T-helper 2 cell treated with Interferon-gamma antibody and Interleukin-4, amounts not matched to agents 5 μg/mL and 100 μg/mL, for 36 hours (primary cell): ENCODE measurements around the gene MCEMP1.

Experiments
- DNase-seq: peaks from one replicate; pipeline ENCODE4 v3.0.0; 2021; ENCODE audit warnings: low spot score
- H3K27ac Mint-ChIP-seq: one replicate; pipeline ENCODE4 v1.8.0; 2021; ENCODE audit warnings: mild to moderate bottlenecking, mixed read lengths
- H3K27me3 Mint-ChIP-seq: one replicate; pipeline ENCODE4 v1.8.0; 2021; ENCODE audit warnings: low read depth, mixed read lengths
- H3K36me3 Mint-ChIP-seq: one replicate; pipeline ENCODE4 v1.8.0; 2021; ENCODE audit warnings: low read depth, mixed read lengths
- H3K4me1 Mint-ChIP-seq: one replicate; pipeline ENCODE4 v1.8.0; 2021; ENCODE audit warnings: low read depth, mixed read lengths
- H3K4me3 Mint-ChIP-seq: one replicate; pipeline ENCODE4 v1.8.0; 2022; ENCODE audit warnings: mild to moderate bottlenecking, moderate library complexity, mixed read lengths
- H3K9me3 Mint-ChIP-seq: one replicate; pipeline ENCODE4 v1.8.0; 2021; ENCODE audit warnings: mixed read lengths

MCEMP1 gene

GRCh38 chr19:7674010-7675005 lies 2.6 kb upstream of the MCEMP1 start:
- no peak for DNase-seq
- Mint-ChIP-seq H3K9me3 (peaks cover 4% of the 10 kb centered on the region), H3K27me3 (peaks cover 32% of the 10 kb centered on the region), H3K4me1 (peaks cover 25% of the 10 kb centered on the region), H3K4me3 (no peak overlapping the region), H3K36me3 (no peaks in the 10 kb centered on the region), H3K27ac (no peak overlapping the region)

GRCh38 chr19:7676376-7676775 lies 514 bp upstream of the MCEMP1 start:
- H3K4me3 Mint-ChIP-seq: peak overlapping the region; percentile 41
- H3K27ac Mint-ChIP-seq: no peak overlapping the region
- H3K9me3 Mint-ChIP-seq: peaks cover 4% of the 10 kb centered on the region
- DNase-seq: no peak
- H3K27me3 Mint-ChIP-seq: peaks cover 20% of the 10 kb centered on the region
- no peaks in the 10 kb centered on the region for H3K36me3 Mint-ChIP-seq
- peaks cover 25% of the 10 kb centered on the region for H3K4me1 Mint-ChIP-seq

DNA sequence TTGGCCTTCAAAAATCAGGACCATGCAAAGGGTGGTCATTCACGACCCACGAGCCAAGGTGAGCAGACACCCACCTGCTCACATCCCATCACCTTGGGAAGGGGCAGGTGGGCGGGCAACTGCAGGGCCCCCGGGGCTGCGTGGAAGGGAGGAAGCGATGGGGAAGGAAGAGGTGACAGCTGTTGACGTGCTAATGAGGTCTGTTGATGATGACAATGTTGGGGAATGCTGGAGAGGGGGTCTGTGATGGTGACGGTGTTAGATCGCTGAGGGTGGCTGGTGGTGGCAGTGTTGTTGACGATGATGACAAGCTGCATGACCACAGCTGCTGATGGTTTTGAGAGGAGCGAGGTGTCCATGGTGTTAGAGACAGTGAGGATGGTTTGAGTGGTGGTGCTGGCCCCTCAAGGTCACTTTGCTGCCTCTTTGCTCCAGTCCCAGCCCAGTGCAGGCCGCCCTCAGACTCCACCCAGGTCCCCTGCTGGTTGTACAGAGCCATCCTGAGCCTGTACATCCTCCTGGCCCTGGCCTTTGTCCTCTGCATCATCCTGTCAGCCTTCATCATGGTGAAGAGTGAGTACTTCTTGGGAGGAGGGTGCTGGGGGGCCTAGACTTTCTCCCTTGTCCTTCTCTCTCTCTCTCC lies 900 bp downstream of the MCEMP1 start:
- H3K27ac Mint-ChIP-seq: no peak overlapping the region
- peaks cover 4% of the 10 kb centered on the region for H3K9me3 Mint-ChIP-seq
- H3K36me3 Mint-ChIP-seq: peaks cover 2% of the 10 kb centered on the region
- no peak overlapping the region for H3K4me3 Mint-ChIP-seq
- peaks cover 16% of the 10 kb centered on the region for H3K27me3 Mint-ChIP-seq
- no peak for DNase-seq
- H3K4me1 Mint-ChIP-seq: peaks cover 29% of the 10 kb centered on the region

GRCh38 chr19:7678971-7679751 lies 2.3 kb downstream of the MCEMP1 start:
- peaks cover under 1% of the 10 kb centered on the region for H3K9me3 Mint-ChIP-seq
- H3K4me1 Mint-ChIP-seq: peaks cover 29% of the 10 kb centered on the region
- H3K4me3 Mint-ChIP-seq: peak overlapping the region; percentile 30
- peaks cover 4% of the 10 kb centered on the region for H3K36me3 Mint-ChIP-seq
- peak; percentile 67 for DNase-seq
- peaks cover 16% of the 10 kb centered on the region for H3K27me3 Mint-ChIP-seq
- peak overlapping the region; percentile 33 for H3K27ac Mint-ChIP-seq

DNA sequence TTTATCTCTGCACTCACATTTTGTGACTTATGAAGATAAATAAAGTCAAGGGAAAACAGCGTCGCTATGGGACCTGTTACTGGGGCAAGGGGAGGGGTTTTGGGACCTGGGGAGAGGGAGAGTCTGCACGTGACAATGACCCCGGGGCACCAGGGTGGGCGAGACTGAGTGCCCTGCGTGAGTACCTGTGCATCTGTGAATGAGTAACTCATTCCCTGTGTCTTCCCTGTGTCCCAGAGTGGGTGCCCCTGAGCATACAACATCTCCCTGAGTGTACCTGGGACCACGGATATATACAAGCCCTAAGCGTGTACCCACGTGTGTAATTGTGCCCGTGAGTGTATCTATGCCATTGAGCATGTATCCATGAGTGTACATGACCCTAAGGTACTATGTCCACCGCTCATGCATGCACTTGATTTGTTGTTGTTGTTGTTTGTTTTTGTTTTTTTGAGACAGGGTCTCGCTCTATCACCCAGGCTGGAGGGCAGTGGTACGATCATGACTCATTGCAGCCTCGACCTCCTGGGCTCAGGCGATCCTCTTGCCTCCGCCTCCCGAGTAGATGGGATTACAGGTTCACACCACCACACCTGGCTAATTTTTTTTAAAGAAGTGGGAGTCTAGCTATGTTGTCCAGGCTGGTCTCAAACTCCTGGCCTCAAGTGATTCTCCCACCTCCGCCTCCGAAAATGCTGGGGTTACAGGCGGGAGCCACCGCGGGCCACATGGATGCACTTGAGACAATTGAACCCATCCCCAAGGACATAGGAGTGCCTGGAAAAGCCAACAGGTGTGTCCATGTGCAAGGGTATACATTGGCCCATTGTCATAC lies 3.1 kb downstream of the MCEMP1 start:
- no peak for DNase-seq
- H3K4me1 Mint-ChIP-seq: peaks cover 27% of the 10 kb centered on the region
- H3K4me3 Mint-ChIP-seq: peak overlapping the region; percentile 61
- no peaks in the 10 kb centered on the region for H3K9me3 Mint-ChIP-seq
- peaks cover 13% of the 10 kb centered on the region for H3K27me3 Mint-ChIP-seq
- H3K36me3 Mint-ChIP-seq: peaks cover 4% of the 10 kb centered on the region
- peak overlapping the region; percentile 62 for H3K27ac Mint-ChIP-seq

GRCh38 chr19:7680606-7681339 lies 3.9 kb downstream of the MCEMP1 start, which contains the start of gene TRAPPC5:
Gene TRAPPC5, plus strand, starts transcription at chr19:7680833. Its CDS starts 1,421 bp downstream, at chr19:7682254.
- Mint-ChIP-seq H3K4me3 (peak within 1 kb of the TSS; percentile 90), H3K27ac (peak within 1 kb of the TSS; percentile 93), H3K36me3 (peaks cover 7% of the 10 kb centered on the region), H3K4me1 (peaks cover 25% of the 10 kb centered on the region), H3K27me3 (peaks cover 12% of the 10 kb centered on the region), H3K9me3 (no peaks in the 10 kb centered on the region)
- peak; percentile 89 for DNase-seq

DNA sequence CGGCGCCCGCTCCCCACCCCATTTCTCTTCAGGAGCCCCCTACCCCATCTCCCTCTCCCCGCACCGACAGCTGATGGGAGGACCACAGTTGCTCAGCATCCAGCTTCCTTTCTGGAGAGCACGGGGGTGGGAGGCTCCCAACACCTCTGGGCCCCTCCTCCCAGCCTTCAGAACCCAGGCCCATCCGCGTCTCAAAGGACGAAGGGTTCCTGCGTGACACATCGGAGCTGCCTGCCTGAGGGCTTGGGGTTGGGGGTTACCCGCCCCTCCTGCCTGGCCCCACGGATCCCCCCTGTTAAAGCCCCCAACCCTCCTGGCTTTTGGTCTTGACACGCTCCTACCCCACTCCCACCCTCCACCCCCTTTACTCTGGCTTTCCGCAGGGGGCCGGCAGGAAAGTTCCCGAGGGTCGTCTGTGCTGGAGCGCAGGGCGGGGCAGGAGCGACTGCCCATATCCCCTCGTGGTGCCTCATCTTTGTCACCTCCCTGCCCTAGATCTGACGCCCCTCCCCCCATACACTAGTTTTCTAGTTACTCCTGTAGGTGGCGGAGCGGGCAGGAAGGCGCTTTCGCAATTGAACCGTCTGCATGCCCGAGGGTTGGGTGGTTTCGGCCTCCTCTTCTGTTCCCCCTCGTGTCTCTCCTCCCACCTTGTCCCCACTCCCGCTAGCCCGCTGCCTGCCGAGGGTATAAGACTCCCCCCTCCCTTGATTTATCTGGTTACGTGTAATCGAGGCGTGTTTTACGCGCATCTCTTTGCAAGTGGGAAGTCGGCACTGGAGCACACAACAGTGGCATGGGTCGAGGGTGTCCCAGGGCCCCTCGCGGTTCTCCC lies 4.7 kb downstream of the MCEMP1 start:
- Mint-ChIP-seq H3K9me3 (no peaks in the 10 kb centered on the region), H3K36me3 (peaks cover 7% of the 10 kb centered on the region), H3K4me3 (peak overlapping the region; percentile 90), H3K27me3 (peaks cover 9% of the 10 kb centered on the region), H3K27ac (peak overlapping the region; percentile 93), H3K4me1 (peaks cover 22% of the 10 kb centered on the region)
- peak; percentile 78 for DNase-seq

- Mint-ChIP-seq H3K27me3 (peaks cover 4% of the 10 kb centered on the region), H3K36me3 (peaks cover 7% of the 10 kb centered on the region), H3K4me3 (peak overlapping the region; percentile 90), H3K27ac (no peak overlapping the region), H3K9me3 (no peaks in the 10 kb centered on the region), H3K4me1 (peaks cover 17% of the 10 kb centered on the region)
- no peak for DNase-seq
These were observed 5.4 kb downstream of the MCEMP1 start for GRCh38 chr19:7682175-7682855.

DNA sequence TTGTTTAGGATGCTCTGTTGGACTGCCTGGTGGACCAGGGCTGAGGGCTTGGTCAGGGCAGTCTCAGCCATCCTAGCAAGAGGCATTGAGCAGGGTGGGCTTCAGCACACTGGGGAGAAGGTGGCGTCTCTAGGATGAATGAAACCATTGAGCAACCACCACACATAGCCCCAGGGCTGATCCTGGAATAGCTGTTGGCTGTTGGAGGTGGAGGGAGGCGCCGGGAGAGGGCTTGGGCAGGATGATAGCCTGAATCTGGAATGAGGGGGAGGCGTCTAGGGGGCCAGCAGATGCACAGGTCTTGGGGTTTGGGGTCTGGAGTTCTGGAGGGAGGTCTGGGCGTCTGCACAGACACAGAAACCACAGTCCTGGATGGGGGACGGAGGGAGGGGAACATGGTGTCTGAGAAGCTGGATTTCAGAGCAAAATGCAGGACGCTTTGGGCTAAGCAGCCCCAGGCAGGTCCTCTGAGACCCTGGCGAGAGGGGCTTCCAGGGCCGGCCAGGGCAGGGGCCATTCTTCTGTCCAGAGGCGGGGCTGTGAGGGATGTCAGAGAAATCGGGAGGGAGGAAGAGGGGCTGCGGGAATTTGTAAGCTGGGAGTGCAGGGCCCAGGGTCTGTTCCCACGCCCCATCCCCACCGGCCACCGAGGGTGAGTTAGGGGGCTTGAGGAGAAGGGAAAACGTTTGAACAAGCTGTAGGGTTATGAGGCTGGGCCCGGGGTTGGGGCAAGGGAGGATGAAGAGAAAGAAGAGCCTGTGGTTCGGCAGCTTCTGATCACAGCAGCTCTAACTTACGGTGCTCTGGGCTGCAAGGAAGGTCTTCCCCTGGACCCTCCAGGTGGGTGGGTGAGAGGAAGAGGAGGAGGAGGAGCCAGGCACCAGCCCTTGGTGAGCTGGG lies 8.9 kb downstream of the MCEMP1 start:
- Mint-ChIP-seq H3K36me3 (peaks cover 7% of the 10 kb centered on the region), H3K27ac (no peak overlapping the region), H3K4me1 (peaks cover 4% of the 10 kb centered on the region), H3K4me3 (no peak overlapping the region), H3K27me3 (no peaks in the 10 kb centered on the region), H3K9me3 (no peaks in the 10 kb centered on the region)
- DNase-seq: no peak

DNA sequence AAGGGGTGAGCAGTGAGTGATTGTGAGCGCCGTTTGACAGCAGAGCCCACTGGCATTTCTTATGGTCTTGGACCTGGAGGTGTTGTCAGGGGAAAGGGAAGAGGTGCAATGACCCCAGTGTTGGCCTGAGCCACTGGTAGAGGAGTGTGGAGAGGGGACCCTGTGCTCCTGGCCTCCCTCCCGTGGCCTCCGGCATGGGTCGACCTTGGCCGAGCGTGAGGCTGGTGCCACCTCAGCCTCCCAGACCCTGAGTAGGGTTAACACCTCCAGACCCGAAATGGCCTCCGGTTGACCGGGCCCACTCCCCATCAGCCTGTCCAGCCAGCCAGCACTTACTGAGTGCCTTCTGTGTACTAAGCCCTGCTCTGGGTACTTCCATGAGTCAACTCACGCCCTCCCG lies 10.3 kb downstream of the MCEMP1 start:
- no peaks in the 10 kb centered on the region for H3K4me1 Mint-ChIP-seq
- peaks cover 7% of the 10 kb centered on the region for H3K36me3 Mint-ChIP-seq
- no peak overlapping the region for H3K27ac Mint-ChIP-seq
- no peak overlapping the region for H3K4me3 Mint-ChIP-seq
- H3K9me3 Mint-ChIP-seq: no peaks in the 10 kb centered on the region
- no peak for DNase-seq
- H3K27me3 Mint-ChIP-seq: no peaks in the 10 kb centered on the region

- H3K36me3 Mint-ChIP-seq: peaks cover 3% of the 10 kb centered on the region
- no peak overlapping the region for H3K4me3 Mint-ChIP-seq
- no peak overlapping the region for H3K27ac Mint-ChIP-seq
- H3K9me3 Mint-ChIP-seq: no peaks in the 10 kb centered on the region
- no peak for DNase-seq
- no peaks in the 10 kb centered on the region for H3K4me1 Mint-ChIP-seq
- H3K27me3 Mint-ChIP-seq: no peaks in the 10 kb centered on the region
These were observed 12.3 kb downstream of the MCEMP1 start for GRCh38 chr19:7689165-7689564.
